ENCODE data around the gene KITLG. TPM values are rescaled to one million over a fixed set of nuclear protein-coding genes. Genes with fewer than 3 reads are reported as not detected.

Gene KITLG
- total and polyA plus RNA-seq, 2 experiments from 2014 or later, result 3.1 to 10.7 TPM

GRCh38 chr12:88597365-88597764 lies 17.1 kb upstream of the KITLG start (continued):
- TF ChIP-seq ZNF462 (CRISPR knock-in tag; IDR thresholded peaks at IDR 0.05) (no peak), JUNB (IDR thresholded peaks at IDR 0.05; ENCODE audit: unreplicated experiment) (no peak), ZNF114 (CRISPR knock-in tag; IDR thresholded peaks at IDR 0.05) (no peak), NANOG (IDR thresholded peaks at IDR 0.05; ENCODE audit: borderline replicate concordance) (no peak), EZH2 (IDR thresholded peaks at IDR 0.05; ENCODE audit: low read depth, unreplicated experiment) (no peak), ZNF331 (CRISPR knock-in tag; IDR thresholded peaks at IDR 0.05; ENCODE audit: low read depth) (no peak), ETS1 (IDR thresholded peaks at IDR 0.05) (no peak), CREB1 (CRISPR knock-in tag; IDR thresholded peaks at IDR 0.05; ENCODE audit: low read depth) (no peak), POLR2AphosphoS5 (IDR thresholded peaks at IDR 0.05; ENCODE audit: low read depth) (no peak)

- Mint-ChIP-seq H3K4me3 (no peak overlapping the region), H3K9me3 (no peaks in the 10 kb centered on the region), H3K27me3 (ENCODE audit: insufficient read depth, low read depth, poor library complexity) (peaks cover 1% of the 10 kb centered on the region), H3K36me3 (ENCODE audit: low read depth) (no peaks in the 10 kb centered on the region; the same call in 2 of the 3 replicates), H3K27ac (no peak overlapping the region), H3K4me1 (no peaks in the 10 kb centered on the region)
- H4K20me1 ChIP-seq (replicated peaks; ENCODE audit: insufficient read depth), result no peaks in the 10 kb centered on the region
- H3K4me1 ChIP-seq (ENCODE audit: insufficient read depth), result no peaks in the 10 kb centered on the region
- H3K4me2 ChIP-seq, result no peak overlapping the region
- DNase-seq (ENCODE audit: low spot score) (no peak), ATAC-seq (no peak)
- H3K4me3 ChIP-seq, result no peak overlapping the region
- H3F3A ChIP-seq (replicated peaks; ENCODE audit: low read depth), result no peaks in the 10 kb centered on the region
- no peaks in the 10 kb centered on the region for H3K36me3 ChIP-seq (ENCODE audit: insufficient read depth)
- H2AFZ ChIP-seq, result no peak overlapping the region
- H3K9me2 ChIP-seq (ENCODE audit: insufficient read depth), result 0 out of 2 replicates have a peak, but pooled peaks cover 7% of the 10 kb centered on the region
- H3K27me3 ChIP-seq (ENCODE audit: insufficient read depth), result no peaks in the 10 kb centered on the region
- no peaks in the 10 kb centered on the region for H3K79me2 ChIP-seq (replicated peaks; ENCODE audit: insufficient read depth)
- no peak overlapping the region for H3K27ac ChIP-seq (ENCODE audit: low read depth)
- TF ChIP-seq NANOG (IDR thresholded peaks at IDR 0.05; ENCODE audit: borderline replicate concordance) (no peak), ZNF114 (CRISPR knock-in tag; IDR thresholded peaks at IDR 0.05) (no peak), JUNB (IDR thresholded peaks at IDR 0.05; ENCODE audit: unreplicated experiment) (no peak), REST (IDR thresholded peaks at IDR 0.05; ENCODE audit: unreplicated experiment) (no peak), EZH2 (IDR thresholded peaks at IDR 0.05; ENCODE audit: low read depth, unreplicated experiment) (no peak)
These were observed 15.4 kb upstream of the KITLG start for GRCh38 chr12:88595697-88596096.

All from GM23338 (cell line).